ENCODE results near the gene IER2. TPM values are rescaled to one million over a fixed set of nuclear protein-coding genes. Genes with fewer than 3 reads are reported as not detected.
"Not testable (repeated sequence)": the region's sequence is repeated elsewhere in the genome, so short reads cannot be mapped to it uniquely, and the experiment has no call there.

IER2 gene
- total RNA-seq, 1 donor from 2014 or later = 148 TPM

DNA sequence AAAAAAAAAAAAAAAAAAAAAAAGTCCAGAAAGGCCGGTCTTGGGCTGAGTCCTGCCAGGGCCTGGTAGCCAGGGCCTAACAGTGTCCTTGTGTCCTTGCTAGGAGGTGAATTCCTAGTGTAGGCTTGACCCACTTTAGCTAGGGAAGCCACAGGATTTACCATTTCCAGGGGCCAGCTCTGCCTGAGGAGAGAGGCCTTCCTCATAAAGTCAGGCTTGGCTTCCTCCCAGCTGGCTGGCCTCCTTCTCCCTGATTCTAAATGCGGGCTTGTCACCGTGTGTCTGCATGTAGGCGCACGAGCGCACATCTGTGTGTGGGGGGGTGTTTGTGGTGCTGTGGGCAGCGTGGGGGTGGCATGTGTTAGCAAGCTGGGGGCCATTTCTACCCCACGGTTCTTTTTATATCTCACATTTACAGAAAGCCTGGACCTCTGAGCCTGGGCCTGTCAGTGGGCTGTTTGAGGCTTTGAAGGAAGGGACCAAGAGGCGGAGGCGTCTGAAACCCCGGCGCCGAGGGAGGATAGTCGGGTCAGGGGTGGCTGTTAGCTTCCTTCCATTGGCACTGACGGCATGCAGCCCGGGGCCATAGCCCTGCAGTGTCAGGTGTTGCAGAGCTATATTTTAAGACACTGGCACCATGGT lies 31.7 kb downstream of the IER2 start:
- H3K4me1 Mint-ChIP-seq (ENCODE audit: unreplicated experiment) = peaks cover 5% of the 10 kb centered on the region
- H3K36me3 Mint-ChIP-seq (ENCODE audit: unreplicated experiment) = no peaks in the 10 kb centered on the region
- H3K27me3 Mint-ChIP-seq (ENCODE audit: unreplicated experiment) = no peaks in the 10 kb centered on the region
- DNase-seq (ENCODE audit: extremely low spot score, unreplicated experiment) = no peak
- TF ChIP-seq, protein P1, sequence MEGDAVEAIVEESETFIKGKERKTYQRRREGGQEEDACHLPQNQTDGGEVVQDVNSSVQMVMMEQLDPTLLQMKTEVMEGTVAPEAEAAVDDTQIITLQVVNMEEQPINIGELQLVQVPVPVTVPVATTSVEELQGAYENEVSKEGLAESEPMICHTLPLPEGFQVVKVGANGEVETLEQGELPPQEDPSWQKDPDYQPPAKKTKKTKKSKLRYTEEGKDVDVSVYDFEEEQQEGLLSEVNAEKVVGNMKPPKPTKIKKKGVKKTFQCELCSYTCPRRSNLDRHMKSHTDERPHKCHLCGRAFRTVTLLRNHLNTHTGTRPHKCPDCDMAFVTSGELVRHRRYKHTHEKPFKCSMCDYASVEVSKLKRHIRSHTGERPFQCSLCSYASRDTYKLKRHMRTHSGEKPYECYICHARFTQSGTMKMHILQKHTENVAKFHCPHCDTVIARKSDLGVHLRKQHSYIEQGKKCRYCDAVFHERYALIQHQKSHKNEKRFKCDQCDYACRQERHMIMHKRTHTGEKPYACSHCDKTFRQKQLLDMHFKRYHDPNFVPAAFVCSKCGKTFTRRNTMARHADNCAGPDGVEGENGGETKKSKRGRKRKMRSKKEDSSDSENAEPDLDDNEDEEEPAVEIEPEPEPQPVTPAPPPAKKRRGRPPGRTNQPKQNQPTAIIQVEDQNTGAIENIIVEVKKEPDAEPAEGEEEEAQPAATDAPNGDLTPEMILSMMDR (IDR thresholded peaks at IDR 0.05) = no peak
- H3K9me3 Mint-ChIP-seq (ENCODE audit: unreplicated experiment) = no peaks in the 10 kb centered on the region
- no peak overlapping the region for H3K4me3 Mint-ChIP-seq (ENCODE audit: unreplicated experiment)
- peak overlapping the region; percentile 11 for H3K27ac Mint-ChIP-seq (ENCODE audit: unreplicated experiment)

DNA sequence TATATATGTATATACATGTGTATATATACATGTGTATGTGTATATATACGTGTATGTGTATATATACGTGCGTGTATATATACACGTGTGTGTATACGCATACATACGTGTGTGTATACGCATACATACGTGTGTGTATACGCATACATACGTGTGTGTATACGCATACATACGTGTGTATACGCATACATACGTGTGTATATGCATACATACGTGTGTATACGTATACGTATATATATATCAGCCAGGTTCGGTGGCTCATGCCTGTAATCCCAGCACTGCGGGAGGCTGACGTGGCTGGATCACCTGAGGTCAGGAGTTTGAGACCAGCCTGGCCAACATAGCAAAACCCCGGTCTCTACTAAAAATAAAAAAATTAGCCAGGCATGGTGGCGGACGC lies 34.7 kb downstream of the IER2 start:
- not testable (repeated sequence) for H3K4me3 Mint-ChIP-seq (ENCODE audit: unreplicated experiment); H3K4me1 Mint-ChIP-seq (ENCODE audit: unreplicated experiment); H3K36me3 Mint-ChIP-seq (ENCODE audit: unreplicated experiment); DNase-seq (ENCODE audit: extremely low spot score, unreplicated experiment); H3K27ac Mint-ChIP-seq (ENCODE audit: unreplicated experiment); H3K9me3 Mint-ChIP-seq (ENCODE audit: unreplicated experiment); H3K27me3 Mint-ChIP-seq (ENCODE audit: unreplicated experiment)

DNA sequence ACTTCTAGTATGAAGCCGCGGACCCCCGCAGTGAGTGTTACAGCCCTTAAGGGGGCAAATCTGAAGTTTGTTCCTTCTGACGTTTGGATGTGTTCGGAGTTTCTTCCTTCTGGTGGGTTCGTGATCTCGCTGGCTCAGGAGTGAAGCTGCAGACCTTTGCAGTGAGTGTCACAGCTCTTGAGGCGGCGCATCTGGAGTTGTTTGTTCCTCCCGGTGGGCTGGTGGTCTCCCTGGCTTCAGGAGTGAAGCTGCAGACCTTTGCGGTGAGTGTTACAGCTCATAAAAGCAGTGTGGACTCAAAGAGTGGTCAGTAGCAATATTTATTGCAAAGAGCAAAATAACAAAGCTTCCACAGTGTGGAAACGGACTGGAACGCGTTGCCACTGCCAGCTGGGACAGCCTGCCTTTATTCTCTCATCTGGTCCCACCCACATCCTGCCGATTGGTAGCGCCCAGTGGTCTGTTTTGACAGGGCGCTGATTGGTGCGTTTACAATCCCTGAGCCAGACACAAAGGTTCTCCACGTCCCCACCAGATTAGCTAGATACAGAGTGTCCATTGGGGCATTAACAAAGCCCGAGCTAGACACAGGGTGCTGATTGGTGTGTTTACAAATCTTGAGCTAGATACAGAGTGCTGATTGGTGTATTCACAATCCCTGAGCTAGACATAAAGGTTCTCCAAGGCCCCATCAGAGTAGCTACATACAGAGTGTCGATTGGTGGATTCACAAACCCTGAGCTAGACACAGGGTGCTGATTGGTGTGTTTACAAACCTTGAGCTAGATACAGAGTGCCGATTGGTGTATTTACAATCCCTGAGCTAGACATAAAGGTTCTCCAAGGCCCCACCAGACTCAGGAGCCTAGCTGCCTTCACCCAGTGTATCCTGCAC lies 35.8 kb downstream of the IER2 start:
- H3K27me3 Mint-ChIP-seq (ENCODE audit: unreplicated experiment); H3K4me1 Mint-ChIP-seq (ENCODE audit: unreplicated experiment); H3K4me3 Mint-ChIP-seq (ENCODE audit: unreplicated experiment); H3K27ac Mint-ChIP-seq (ENCODE audit: unreplicated experiment); H3K36me3 Mint-ChIP-seq (ENCODE audit: unreplicated experiment); DNase-seq (ENCODE audit: extremely low spot score, unreplicated experiment); H3K9me3 Mint-ChIP-seq (ENCODE audit: unreplicated experiment): not testable (repeated sequence)

DNA sequence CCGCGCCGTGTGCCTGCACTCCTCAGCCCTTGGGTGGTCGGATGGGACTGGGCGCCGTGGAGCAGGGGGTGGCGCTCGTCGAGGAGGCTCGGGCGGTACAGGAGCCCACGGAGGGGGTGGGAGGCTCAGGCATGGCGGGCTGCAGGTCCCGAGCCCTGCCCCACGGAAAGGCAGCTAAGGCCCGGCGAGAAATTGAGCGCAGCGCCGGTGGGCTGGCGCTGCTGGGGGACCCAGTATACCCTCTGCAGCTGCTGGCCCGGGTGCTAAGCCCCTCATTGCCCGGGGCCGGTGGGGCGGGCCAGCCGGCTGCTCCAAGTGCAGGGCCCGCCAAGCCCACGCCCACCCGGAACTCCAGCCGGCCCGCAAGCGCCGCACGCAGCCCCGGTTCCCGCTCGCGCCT lies 36.5 kb downstream of the IER2 start:
- DNase-seq (ENCODE audit: extremely low spot score, unreplicated experiment); H3K36me3 Mint-ChIP-seq (ENCODE audit: unreplicated experiment); H3K27ac Mint-ChIP-seq (ENCODE audit: unreplicated experiment); H3K4me1 Mint-ChIP-seq (ENCODE audit: unreplicated experiment); H3K9me3 Mint-ChIP-seq (ENCODE audit: unreplicated experiment); H3K27me3 Mint-ChIP-seq (ENCODE audit: unreplicated experiment); H3K4me3 Mint-ChIP-seq (ENCODE audit: unreplicated experiment): not testable (repeated sequence)

DNA sequence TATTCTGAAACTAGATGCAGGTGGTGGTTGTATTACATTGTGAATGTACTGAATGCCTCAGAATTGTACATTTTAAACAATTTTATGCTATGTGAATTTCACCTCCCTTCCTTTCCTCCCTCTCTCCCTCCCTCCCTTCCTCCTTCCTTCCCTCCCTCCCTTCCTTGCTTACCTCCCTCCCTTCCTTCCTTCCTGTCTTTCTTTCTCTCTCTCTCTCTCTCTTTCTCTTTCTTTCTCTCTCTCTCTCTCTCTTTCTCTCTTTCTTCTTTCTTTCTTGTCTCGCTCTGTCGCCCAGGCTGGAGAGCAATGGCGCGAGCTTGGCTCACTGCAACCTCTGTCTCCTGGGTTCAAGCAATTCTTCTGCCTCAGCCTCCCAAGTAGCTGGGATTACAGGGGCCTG lies 37.2 kb downstream of the IER2 start:
- Mint-ChIP-seq H3K27ac (ENCODE audit: unreplicated experiment) (no peak overlapping the region), H3K4me3 (ENCODE audit: unreplicated experiment) (no peak overlapping the region), H3K9me3 (ENCODE audit: unreplicated experiment) (no peaks in the 10 kb centered on the region), H3K4me1 (ENCODE audit: unreplicated experiment) (no peaks in the 10 kb centered on the region), H3K27me3 (ENCODE audit: unreplicated experiment) (no peaks in the 10 kb centered on the region), H3K36me3 (ENCODE audit: unreplicated experiment) (no peaks in the 10 kb centered on the region)
- TF ChIP-seq, protein P1 (IDR thresholded peaks at IDR 0.05) = no peak
- DNase-seq (ENCODE audit: extremely low spot score, unreplicated experiment) = no peak

DNA sequence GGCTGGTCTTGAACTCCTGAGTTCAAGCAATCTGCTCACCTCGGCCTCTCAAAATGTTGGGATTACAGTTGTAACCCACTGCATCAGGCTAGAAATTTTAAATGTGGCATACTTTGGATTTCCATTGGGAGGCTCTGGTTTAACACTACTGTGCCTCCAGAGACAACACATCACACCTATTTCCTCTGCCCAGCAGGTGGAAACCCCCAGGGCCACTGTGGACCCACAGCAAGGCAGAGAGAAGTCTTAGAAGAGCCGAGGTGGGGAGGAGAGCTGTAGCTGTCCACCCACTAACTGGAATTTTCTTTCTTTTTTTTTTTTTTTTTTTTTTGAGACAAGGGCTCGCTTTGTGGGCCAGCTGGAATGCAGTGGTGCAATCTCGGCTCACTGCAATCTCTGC lies 39.4 kb downstream of the IER2 start:
- Mint-ChIP-seq H3K36me3 (ENCODE audit: unreplicated experiment) (no peaks in the 10 kb centered on the region), H3K27me3 (ENCODE audit: unreplicated experiment) (no peaks in the 10 kb centered on the region), H3K9me3 (ENCODE audit: unreplicated experiment) (no peaks in the 10 kb centered on the region), H3K4me1 (ENCODE audit: unreplicated experiment) (no peaks in the 10 kb centered on the region), H3K27ac (ENCODE audit: unreplicated experiment) (no peak overlapping the region), H3K4me3 (ENCODE audit: unreplicated experiment) (no peak overlapping the region)
- TF ChIP-seq, protein P1 (IDR thresholded peaks at IDR 0.05) = no peak
- no peak for DNase-seq (ENCODE audit: extremely low spot score, unreplicated experiment)

Data from osteocyte (in vitro differentiated cells).